HG03175 (cell line): ENCODE results near the gene BEAN1.

Source experiments
- ATAC-seq: cut with Tn5 transposase; IDR thresholded peaks from one replicate; pipeline ENCODE4 v1.9.1; 2021; ENCODE audit warnings: mild to moderate bottlenecking, moderate library complexity; ENCODE audit not compliant: unreplicated experiment

The BEAN1 gene

DNA sequence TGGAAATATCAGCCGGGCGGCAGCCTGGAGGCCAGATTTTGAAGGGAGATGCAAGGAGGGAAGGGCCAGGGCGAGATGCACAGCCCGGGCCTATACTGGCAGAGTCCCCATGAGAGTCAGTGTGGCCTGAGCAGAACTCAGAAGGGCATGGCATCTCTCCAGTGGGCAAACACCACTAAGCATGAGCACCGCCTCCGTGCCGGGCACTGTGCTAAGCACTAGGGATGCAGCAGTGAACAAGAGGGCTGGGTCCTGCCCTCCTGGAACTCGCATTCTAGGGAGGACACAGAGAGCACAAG, 89.4 kb downstream of the BEAN1 start:
- peak; percentile 28 for ATAC-seq

DNA sequence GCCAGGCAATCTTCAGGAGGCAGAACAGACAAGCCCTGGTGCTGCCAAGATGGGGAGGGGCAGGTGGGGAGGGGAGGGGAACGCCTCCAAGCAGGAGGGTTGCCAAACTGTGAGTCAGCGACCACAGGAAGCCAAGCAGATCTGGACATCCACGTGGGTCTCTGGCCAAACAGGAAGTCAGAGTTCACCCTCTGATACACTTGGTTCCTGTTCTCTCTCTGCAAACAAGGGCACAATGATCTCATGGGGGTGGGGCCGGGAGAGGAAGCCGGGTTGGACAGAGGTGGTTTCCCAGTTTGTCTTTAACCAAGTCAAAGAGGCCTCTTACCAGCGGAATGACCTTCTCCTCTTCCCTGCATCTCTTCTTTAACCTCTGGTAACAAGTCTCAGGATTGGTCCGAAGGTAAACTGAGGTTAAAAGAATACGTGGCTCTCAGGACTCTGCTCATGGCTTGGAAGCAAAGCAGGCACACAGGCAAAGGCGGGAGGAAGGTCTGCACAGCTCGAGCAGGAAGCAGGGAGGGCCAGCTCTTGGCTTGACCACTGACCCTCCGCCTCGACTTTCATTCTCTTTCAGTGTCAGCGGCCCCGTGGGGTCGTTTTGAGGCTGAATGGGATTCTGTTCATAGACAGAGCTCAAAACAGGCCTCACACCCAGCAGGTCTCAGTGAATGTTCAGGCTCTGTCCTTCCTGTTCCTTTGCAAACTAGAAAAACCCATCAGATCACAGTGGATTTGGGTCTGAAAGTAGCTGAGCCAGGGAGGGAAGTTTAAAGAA, 89.9 kb downstream of the BEAN1 start:
- peak; percentile 98 for ATAC-seq

DNA sequence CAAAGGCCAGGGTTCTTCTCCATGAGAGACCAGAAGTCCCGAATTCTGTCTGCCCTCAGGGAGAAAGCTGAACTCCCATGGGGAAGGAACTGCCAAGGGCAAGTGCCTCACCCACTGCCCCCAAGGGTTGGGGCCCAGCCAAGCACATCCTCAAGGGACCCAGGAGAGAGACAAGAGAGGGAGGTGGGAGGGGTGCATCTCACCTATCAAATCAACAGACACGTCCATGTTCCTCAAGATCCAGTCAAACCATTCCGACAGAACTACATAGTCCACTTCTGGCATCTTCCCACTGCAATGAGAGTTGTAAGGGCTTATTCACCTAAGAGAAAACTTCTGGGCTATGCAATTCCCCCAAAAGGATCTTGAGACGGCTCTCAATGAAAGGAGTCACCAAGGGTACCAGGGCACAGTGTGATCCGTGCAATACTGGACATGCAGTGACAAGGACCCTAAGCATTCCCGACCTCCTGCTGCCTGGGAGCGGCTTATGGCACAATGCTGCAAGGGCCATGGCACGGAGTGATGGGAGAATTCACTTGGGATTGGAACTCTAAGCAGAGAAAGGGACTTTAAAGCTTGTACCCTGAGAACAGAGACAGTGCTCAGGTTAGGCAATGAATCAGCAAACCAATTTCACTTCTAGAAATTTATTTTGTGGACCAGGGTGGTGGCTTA, 90.6 kb downstream of the BEAN1 start:
- ATAC-seq = no peak

DNA sequence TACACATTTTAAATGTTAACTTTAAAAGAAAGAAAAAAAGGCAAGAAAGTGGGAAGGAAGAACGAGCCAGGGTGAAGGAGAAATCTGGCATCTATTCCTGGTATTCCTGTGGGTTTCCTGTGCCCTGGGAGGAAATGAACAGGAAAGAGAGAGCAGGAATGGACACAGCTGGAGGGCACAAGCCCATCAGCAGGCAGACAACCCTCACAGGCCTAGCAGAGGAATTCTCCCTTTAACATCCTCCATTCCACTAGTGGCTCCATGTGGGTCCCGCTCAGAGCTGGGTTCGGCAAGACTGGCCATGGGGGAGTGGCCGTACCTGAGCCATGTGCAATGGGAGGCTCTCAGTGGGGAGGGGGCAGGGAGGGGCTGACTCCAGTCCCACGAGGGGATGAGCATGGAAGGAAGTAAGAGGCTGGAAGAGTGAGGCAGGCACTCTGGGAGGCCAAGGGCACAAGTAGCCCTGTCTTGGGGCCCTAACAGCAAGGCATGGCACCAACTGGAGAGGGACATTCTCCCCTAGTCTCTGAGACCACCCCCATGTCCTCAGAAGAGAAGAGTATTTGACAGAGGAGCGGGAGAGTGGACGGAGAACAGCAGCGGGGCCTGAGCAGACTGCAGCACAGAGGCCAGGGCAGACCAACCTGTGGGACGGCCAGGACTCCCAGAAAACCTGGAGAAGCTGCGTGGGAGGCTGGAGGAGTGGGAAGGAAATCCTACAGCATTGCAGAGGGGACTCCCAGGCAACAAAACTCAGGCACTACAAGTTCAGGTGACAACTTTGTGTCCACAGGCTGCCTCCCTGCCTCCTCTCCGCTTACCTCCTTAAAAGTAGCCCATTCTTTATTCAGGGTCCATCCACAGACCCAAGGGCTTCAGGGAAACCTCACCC, 92.6 kb downstream of the BEAN1 start:
- no peak for ATAC-seq

DNA sequence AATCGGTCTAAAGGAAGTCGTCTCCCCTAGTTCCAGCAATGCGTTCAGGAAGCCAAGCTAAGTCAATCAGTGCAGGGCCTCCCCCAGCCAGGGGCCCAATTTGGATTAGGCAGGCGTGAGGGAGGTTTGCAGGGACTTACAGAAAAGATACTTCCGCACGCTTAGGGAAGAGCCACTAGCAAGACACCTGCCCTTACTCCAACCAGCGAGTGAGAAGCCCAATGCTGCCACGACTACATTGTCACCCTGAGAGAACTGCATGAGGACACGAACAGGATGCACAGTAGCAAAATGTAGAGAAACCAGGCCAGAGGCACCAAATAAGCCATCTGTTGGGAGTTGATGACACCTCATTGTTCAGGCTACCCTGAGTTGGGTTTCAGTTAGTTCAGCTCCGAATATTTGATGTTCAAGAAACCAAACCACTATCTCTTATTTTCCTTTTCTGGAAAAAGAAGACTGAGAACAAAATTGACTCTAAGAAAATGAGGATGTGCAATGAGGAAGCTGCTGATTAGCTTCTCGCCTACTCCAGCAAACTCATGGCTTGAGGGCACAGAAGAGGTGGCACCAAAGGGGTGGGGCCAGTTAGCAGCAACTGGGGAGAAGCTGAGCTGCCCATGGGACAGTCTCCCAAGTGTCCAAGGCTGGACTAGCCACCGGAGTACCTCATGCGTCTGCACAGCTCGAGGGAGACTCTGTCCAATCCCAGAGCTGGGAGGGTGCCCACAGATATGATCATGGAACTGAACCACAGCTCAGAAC, 93.5 kb downstream of the BEAN1 start:
- ATAC-seq = no peak

DNA sequence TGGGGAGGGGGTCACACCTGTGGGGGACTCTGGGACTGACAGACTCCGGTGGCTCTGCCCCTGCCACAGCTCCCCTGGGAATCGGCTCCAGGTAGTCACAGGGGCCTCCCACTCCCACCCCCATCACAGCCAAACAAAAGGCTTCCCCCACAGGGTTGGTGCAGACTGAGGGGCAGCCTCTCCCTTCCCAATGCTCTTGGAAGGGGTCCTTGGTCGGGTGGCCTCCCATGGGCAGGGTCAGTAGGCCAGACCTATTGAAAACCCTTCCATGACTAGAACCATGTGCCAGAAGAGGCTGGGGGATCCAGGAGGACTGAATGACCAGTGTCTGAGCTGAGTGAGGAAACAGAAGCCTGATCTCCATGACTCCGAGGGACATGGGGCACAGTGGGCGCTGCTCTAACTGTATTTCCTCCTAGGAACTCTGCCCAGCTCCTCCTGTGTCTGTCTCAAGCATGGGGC, 94.2 kb downstream of the BEAN1 start:
- no peak for ATAC-seq

DNA sequence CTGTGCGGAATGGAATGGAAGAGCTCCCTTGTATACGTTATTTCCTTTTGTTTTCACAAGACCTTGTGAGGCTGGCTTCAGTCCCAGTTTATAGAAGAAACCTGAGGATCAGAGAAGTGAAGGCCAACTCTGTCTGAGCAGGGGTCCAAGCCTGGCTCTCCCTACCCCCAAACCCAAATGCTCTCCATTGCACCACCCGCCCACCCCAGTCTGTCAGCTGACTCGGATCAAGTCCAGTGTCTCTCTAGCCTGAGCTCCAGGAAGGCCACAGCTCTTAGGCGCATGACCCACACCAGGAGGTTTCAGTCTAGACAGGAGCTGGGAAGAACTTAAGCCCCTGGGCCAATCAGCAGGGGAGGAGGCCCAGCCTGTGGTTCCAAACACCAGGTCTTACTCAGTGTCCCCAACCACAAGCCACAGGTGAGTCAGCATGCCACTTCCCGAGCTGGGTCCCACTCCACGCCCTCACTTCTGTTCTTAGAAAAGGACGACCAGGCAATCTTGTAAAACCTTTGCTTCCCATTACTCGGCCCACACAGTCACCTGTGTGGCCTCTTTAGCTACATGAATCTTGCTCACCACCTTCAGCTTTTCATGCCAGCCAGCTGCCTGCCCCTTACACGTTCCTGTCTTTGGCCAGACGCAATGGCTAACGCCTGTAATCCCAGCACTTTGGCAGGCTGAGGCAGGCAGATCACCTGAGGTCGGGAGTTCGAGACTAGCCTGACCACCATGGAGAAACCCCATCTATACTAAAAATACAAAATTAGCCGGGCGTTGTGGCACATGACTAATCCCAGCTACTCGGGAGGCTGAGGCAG, 95.1 kb downstream of the BEAN1 start:
- ATAC-seq = peak; percentile 41

DNA sequence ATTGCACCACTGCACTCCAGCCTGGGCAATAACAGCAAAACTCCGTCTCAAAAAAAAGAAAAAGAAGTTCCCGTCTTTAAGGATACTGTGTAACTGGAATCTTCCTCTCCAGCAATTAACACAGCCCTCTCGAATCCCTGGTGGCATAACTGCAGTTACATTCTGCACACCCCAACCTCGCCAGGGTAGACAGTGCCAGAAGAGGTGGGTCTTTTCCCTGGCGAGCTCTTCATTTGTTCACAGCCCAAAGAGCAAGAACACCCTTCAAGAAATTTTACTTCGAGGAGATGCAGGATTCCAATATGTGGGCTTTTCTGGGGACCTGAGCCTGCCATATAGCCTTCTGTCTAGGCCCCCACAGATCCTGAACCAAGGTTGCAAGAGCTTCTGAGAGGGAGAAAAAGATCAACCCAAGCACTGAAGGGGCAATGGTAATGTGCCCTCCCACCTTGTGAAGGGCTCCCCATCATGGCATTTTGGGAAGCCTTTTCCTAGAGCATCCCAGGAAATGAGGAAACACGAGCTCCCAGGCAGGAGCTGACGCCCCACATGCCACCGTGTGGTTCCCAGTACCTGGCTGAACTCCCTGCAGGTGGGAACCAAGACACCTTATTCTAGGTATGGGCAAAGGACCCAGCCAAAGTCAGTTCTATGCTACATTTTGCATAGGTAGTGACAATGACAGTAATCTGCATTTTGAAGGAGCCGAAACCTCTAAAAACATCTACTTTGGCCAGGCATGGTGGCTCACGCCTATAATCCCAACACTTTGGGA, 95.9 kb downstream of the BEAN1 start:
- no peak for ATAC-seq

DNA sequence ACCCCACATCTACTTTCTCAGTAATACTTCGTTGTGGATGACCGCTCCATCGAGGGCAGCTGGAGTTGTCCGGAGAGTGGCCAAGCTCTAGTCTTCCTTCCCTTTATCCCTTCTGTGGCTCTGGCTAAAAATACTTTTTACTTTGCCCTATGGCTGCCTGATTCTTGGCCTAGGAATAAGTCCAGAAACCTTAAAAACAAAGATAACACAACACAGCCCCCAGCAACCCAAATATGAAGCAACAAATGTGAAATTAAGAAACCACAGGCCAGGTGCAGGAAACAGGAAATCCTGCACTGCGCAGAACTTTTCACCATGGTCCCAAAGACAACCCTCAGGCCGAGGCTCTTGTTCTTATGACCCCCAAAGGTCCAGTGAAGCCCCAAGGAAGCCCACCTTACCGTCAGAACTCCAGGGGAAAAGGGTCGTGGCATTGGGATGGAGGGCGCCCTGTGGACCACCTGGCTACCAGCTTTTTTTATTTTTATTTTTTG, 96.8 kb downstream of the BEAN1 start:
- peak; percentile 49 for ATAC-seq

DNA sequence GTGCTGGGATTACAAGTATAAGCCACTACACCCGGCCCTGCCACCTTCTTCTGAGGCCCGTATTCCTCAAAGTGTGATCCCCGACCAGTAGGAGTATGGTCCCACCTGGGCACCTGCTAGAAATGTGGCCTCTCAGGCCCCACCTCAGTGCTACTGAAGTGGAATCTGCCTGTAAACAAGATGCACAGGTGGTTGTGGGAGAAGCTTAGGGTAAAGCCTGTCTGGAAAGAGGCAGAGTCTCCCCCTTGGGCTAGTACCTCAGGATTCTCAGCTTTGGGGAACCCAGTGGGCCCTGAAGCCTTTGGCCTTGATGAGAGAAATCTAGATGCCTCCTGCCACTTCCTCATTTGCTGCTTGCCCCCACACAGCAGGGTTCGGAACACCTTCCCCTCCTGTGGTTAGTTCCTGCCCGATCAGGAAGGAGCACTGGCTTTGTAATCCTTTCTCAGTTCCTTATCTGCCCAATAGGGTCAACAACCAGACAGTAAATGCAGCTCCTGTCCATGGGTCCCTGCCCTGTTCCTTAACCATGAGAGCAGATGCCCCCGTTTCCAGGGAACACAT, 97.6 kb downstream of the BEAN1 start:
- ATAC-seq = peak; percentile 74

DNA sequence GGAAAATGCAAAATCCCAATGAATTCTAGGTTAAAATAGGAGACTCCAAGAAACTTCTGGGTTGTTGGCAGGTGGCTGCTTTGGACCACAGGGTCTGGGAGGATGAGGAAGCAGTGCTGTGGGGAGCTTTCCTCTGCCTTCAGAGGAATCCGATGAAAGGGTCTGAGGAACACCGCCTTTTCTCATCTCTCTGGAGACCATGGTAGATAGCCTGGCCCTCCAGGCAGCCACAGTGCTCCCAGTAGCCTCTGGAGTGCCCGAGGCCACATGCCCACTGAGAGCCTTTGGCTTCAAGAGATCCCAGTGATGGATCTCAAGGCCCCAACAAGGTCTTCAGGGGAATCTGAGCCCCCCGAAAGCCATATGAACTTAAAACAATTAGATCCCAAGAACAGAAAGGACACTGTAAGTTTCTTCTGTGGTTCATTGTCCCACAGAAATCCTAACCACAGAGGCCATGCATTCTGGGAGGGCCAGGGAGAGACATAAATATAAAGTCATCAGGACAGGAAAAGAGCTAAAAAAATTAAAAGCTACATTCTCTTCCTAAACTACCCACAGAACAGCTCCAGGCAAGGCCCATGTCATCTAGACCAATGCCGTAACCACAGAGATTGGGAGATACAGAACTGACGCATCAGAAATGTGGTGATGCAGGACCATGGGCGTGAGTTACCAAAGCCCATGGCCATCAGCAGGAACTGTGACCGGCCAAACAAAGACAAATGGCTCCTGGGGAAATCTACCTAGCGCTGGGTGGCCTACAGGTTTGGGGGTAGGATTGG, 98.5 kb downstream of the BEAN1 start:
- no peak for ATAC-seq

DNA sequence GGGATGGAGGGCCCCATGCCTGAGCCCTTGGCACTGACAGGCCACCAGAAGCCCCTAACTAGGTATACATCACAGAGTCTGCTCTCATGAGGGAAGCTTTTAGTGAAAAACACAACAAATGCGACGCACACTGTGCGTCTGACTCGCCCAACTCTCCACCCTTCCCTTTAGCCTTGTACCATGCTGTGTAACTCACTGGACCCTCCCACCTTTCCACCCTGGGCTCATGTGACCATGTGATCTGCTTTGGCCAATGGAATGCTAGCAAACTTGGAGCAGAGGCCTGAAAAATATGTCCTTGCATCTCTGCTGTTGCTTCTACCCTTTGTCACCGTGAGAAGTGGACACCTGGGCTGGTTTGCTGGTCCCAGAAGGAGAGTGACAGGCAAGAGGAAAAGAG, 101.2 kb downstream of the BEAN1 start:
- no peak for ATAC-seq

DNA sequence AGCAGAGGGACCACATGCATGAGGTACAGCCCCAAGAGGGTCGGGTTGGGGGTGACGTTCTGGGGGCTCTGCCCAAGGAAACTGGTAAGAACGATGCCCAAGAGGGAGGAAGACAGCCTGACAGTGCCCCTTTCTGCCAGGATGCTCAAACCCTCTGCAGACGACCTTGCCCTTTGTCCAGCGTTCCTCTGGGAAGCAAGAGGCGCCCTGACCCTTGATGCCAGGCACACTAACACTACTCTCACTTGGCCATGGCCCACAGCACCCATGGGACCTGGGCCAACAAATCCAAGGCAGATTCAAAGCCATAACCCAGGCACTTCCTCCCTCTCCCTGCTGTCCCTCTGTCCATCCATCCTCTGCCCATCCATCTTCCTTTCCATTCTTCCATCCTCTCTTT, 102.4 kb downstream of the BEAN1 start:
- no peak for ATAC-seq
